Stimulated activated CD8-positive, alpha-beta memory T cell treated with anti-CD3 and anti-CD28 coated beads, Interleukin-7, amount 100 ng/mL, for 24 hours (primary cell): ENCODE results near the gene C20orf96.
"Not testable (repeated sequence)": the region's sequence is repeated elsewhere in the genome, so short reads cannot be mapped to it uniquely, and the experiment has no call there.

Source experiments
- DNase-seq: peaks from one replicate; pipeline ENCODE4 v3.0.0-alpha.2; 2020; ENCODE audit warnings: low read depth

C20orf96 gene

GRCh38 chr20:235891-236290, 54.7 kb downstream of the C20orf96 start:
- no peak for DNase-seq

- no peak for DNase-seq
Measured at GRCh38 chr20:227439-228105, 63.0 kb downstream of the C20orf96 start.

GRCh38 chr20:226958-227357, 63.6 kb downstream of the C20orf96 start, which contains the start of gene DEFB129:
DEFB129 (plus strand) TSS chr20:227258; CDS start chr20:227289, 31 bp downstream.
- DNase-seq: no peak

- DNase-seq: not testable (repeated sequence)
Measured at GRCh38 chr20:225879-226278, 64.7 kb downstream of the C20orf96 start.

GRCh38 chr20:221258-221830, 69.2 kb downstream of the C20orf96 start:
- DNase-seq: no peak
